Hepatocyte (in vitro differentiated cells): ENCODE results near the gene AHCYL2. TPM values are rescaled to one million over a fixed set of nuclear protein-coding genes. Genes with fewer than 3 reads are reported as not detected.

ENCODE experiments used
- DNase-seq: peaks from one replicate; pipeline ENCODE4 v3.0.0-alpha.2; 2016; ENCODE audit warnings: low spot score
- H2AFZ ChIP-seq: fragments of 200-600 bp; sonication (generic); 2 replicates; pipeline ENCODE4 v1.6.0; 2016; ENCODE audit warnings: antibody characterized with exemption, mild to moderate bottlenecking
- H3K27ac ChIP-seq: fragments of 200-600 bp; sonication (generic); 2 replicates; pipeline ENCODE4 v1.5.1; 2016; ENCODE audit warnings: mild to moderate bottlenecking
- H3K27me3 ChIP-seq: fragments of 200-600 bp; sonication (generic); 2 replicates; pipeline ENCODE4 v1.6.1; 2016
- H3K36me3 ChIP-seq: fragments of 200-600 bp; sonication (generic); replicated peaks from 2 replicates; pipeline ENCODE4 v1.5.1; 2016; ENCODE audit warnings: low read depth; ENCODE audit not compliant: insufficient read depth
- H3K4me1 ChIP-seq: fragments of 200-600 bp; sonication (generic); 2 replicates; pipeline ENCODE4 v1.5.1; 2016; ENCODE audit warnings: mild to moderate bottlenecking, moderate library complexity; ENCODE audit not compliant: insufficient read depth
- H3K4me2 ChIP-seq: fragments of 200-600 bp; sonication (generic); 2 replicates; pipeline ENCODE4 v1.6.0; 2016
- H3K4me3 ChIP-seq: fragments of 200-600 bp; sonication (generic); 2 replicates; pipeline ENCODE4 v1.5.1; 2016; ENCODE audit warnings: mild to moderate bottlenecking
- H3K79me2 ChIP-seq: fragments of 200-600 bp; sonication (generic); 2 replicates; pipeline ENCODE4 v1.6.0; 2017; ENCODE audit warnings: mild to moderate bottlenecking
- H3K9me2 ChIP-seq: fragments of 200-600 bp; sonication (generic); replicated peaks from 2 replicates; pipeline ENCODE4 v1.6.0; 2017; ENCODE audit warnings: mild to moderate bottlenecking; ENCODE audit not compliant: insufficient read depth
- H3K9me3 ChIP-seq: fragments of 200-600 bp; sonication (generic); 2 replicates; pipeline ENCODE4 v1.5.1; 2016; ENCODE audit warnings: low read depth, mild to moderate bottlenecking
- H4K20me1 ChIP-seq: fragments of 200-600 bp; sonication (generic); 2 replicates; pipeline ENCODE4 v1.6.0; 2016; ENCODE audit warnings: mild to moderate bottlenecking; ENCODE audit not compliant: insufficient read depth, poor library complexity, severe bottlenecking
- EZH2 ChIP-seq: fragments of 200-600 bp; sonication (generic); IDR thresholded peaks from 2 replicates; pipeline ENCODE4 v1.6.1; 2016; ENCODE audit warnings: antibody characterized with exemption, mild to moderate bottlenecking, borderline replicate concordance
- EZH2phosphoT487 ChIP-seq: fragments of 200-600 bp; sonication (generic); IDR thresholded peaks from one replicate; pipeline ENCODE4 v1.6.1; 2018; ENCODE audit warnings: antibody characterized with exemption, mild to moderate bottlenecking, low read depth, moderate library complexity; ENCODE audit not compliant: unreplicated experiment, severe bottlenecking
- WGBS: methylation state at CpG from one replicate; pipeline ENCODE4 v1.1.6; 2016; ENCODE audit warnings: low lambda C conversion rate; ENCODE audit errors: missing lambda C conversion rate; 5-methylcytosine and 5-hydroxymethylcytosine counted together
- polyA plus RNA-seq: library from polyadenylated mRNA; unstranded; fragments of >200 nt; fragmentation: Nextera tagmentation; extraction: Ambion mirVana; gene quantifications from 2 replicates; pipeline ENCODE4 v1.2.1, GENCODE V29; 2016
- total RNA-seq: library from RNA; depleted of rRNA; stranded (reverse); fragments of >200 nt; gene quantifications from 2 replicates; pipeline ENCODE4 v1.2.3, GENCODE V29; 2014
- TF ChIP-seq, protein P1 (sequence below): fragments of 200-600 bp; sonication (generic); IDR thresholded peaks from 2 replicates; pipeline ENCODE4 v1.5.1; 2016; ENCODE audit warnings: antibody characterized with exemption, mild to moderate bottlenecking; ENCODE audit not compliant: poor library complexity

Gene AHCYL2
- total and polyA plus RNA-seq, 2 experiments from 2014 or later, result 13.7 to 20.0 TPM

DNA sequence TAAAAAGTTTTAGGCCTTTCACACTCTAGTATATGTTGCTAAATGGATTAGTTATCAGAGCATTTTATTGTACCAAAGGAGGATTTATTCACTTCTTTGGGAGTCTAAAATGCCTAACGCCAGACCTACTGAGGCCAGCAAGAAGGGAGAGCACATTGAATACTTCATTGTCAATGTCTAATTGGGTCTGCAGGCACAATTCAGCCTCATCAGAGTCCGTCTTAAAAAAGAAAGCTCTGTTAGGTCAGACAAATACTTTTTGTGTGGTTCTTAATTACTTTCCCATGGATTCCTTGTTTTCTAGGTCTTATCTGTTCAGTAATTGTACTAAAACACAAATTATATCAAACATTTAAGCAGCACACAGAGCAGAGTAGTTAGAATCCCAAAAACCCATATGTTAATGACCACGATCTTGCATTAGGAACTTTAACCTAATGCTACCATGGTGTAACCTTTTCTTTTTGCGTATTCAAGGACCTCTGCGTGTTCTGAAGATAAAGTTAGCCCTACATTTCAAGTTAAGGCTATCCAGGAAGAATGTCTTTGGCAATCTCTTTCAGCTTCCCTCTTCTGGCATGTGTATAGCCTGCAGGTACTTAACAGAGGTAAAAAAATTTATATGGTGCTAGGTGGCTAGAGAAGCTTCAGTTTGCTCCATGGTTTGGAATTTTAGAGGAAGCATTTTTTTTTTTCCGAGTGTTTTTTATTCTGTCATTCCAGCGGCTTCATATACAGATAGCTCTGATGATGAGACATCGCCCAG lies 163.7 kb downstream of the AHCYL2 start:
- Histone ChIP-seq H3K9me3 (no peaks in the 10 kb centered on the region), H3K79me2 (no peaks in the 10 kb centered on the region), H3K4me1 (no peaks in the 10 kb centered on the region), H3K27ac (no peak overlapping the region), H4K20me1 (no peaks in the 10 kb centered on the region), H3K9me2 (no peaks in the 10 kb centered on the region), H3K36me3 (no peaks in the 10 kb centered on the region), H3K4me3 (no peak overlapping the region), H3K27me3 (no peaks in the 10 kb centered on the region), H2AFZ (no peak overlapping the region), H3K4me2 (no peak overlapping the region)
- no peak for TF ChIP-seq EZH2
- no peak for DNase-seq
- 90% methylated on average over 8 of the region's 8 CpGs for WGBS

DNA sequence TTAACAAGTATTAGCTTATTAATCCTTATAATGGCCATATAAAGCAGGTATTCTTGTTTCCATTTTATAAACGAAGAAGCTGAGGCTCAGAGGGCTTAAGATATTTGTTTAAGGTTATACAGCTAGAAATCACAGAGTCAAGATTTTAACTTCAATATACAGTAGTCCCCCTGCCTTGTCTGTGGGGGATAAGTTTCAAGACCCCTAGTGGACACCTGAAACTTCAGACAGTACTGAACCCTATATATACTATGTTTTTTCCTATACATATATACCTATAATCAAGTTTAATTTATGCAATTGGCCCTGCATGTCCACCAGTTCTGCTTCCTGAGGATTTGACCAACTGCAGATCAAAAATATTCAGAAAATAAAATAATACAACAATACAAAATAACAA lies 165.0 kb downstream of the AHCYL2 start:
- Histone ChIP-seq H3K9me2 (no peaks in the 10 kb centered on the region), H3K9me3 (no peaks in the 10 kb centered on the region), H3K4me2 (no peak overlapping the region), H2AFZ (no peak overlapping the region), H3K4me1 (no peaks in the 10 kb centered on the region), H3K4me3 (no peak overlapping the region), H4K20me1 (no peaks in the 10 kb centered on the region), H3K36me3 (no peaks in the 10 kb centered on the region), H3K27me3 (no peaks in the 10 kb centered on the region), H3K27ac (no peak overlapping the region), H3K79me2 (no peaks in the 10 kb centered on the region)
- 66% methylated on average over 1 of the region's 1 CpG for whole genome bisulfite sequencing
- DNase-seq, result no peak
- no peak for TF ChIP-seq EZH2
- TF ChIP-seq EZH2phosphoT487, result no peak
- TF ChIP-seq, protein P1, sequence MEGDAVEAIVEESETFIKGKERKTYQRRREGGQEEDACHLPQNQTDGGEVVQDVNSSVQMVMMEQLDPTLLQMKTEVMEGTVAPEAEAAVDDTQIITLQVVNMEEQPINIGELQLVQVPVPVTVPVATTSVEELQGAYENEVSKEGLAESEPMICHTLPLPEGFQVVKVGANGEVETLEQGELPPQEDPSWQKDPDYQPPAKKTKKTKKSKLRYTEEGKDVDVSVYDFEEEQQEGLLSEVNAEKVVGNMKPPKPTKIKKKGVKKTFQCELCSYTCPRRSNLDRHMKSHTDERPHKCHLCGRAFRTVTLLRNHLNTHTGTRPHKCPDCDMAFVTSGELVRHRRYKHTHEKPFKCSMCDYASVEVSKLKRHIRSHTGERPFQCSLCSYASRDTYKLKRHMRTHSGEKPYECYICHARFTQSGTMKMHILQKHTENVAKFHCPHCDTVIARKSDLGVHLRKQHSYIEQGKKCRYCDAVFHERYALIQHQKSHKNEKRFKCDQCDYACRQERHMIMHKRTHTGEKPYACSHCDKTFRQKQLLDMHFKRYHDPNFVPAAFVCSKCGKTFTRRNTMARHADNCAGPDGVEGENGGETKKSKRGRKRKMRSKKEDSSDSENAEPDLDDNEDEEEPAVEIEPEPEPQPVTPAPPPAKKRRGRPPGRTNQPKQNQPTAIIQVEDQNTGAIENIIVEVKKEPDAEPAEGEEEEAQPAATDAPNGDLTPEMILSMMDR, result no peak

DNA sequence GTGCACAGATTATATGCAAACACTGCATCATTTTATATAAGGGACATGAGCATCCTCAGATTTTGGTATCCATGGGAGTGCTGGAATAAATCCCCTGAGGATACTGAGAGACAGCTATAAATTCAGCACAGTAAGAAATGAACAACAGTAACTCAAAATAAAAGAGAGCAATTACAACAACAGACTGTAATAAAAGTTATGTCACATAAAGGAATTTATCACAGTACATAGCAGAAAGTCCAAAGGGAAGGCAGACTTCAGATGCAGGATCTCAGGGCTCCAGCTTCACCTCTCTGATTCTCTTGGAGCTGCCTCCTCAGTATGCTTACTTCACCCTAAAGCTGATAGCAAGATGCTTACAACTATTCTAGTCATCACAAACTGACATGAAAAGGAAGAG lies 165.5 kb downstream of the AHCYL2 start:
- H3K9me2 ChIP-seq, result no peaks in the 10 kb centered on the region
- H3K9me3 ChIP-seq, result no peaks in the 10 kb centered on the region
- no peaks in the 10 kb centered on the region for H3K36me3 ChIP-seq
- no peak for TF ChIP-seq EZH2
- TF ChIP-seq, protein P1, result no peak
- no peak for TF ChIP-seq EZH2phosphoT487
- H3K4me1 ChIP-seq, result no peaks in the 10 kb centered on the region
- no peak overlapping the region for H3K4me2 ChIP-seq
- H2AFZ ChIP-seq, result no peak overlapping the region
- H4K20me1 ChIP-seq, result no peaks in the 10 kb centered on the region
- no peaks in the 10 kb centered on the region for H3K79me2 ChIP-seq
- H3K4me3 ChIP-seq, result no peak overlapping the region
- DNase-seq, result no peak
- H3K27me3 ChIP-seq, result no peaks in the 10 kb centered on the region
- H3K27ac ChIP-seq, result no peak overlapping the region

DNA sequence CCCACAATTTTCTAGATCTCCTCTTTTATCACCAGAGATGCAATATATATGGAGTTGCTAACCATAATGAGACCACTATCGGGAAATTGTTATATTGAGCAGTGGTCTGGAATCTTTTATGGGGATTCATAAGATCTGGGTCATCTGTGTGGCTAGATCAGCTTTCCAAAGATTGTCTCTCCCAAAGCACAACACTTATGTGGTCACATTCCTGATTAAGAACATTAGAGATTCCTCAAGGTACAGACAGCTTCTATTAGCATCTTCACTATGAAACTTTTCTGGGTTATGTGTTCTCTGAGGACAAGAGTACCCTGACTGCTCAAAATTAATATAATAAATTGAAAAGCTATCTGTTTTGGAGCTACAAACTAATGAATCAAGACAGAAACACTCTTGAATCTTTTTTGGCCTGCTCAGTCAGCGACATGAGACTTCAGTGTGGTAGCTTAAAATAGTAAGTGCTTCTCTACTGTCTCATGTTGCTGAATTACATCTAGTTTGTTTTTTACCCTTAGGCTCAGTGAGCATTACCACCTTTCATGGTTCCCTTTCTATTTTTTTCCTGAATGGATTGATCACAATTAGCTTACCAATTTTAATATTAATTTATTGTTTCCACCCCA lies 166.8 kb downstream of the AHCYL2 start:
- no peak for TF ChIP-seq EZH2phosphoT487
- TF ChIP-seq, protein P1, result no peak
- no peak overlapping the region for H3K4me2 ChIP-seq
- H3K27ac ChIP-seq, result no peak overlapping the region
- WGBS, result 86% methylated on average over 2 of the region's 2 CpGs
- no peaks in the 10 kb centered on the region for H3K36me3 ChIP-seq
- no peak overlapping the region for H3K4me3 ChIP-seq
- no peaks in the 10 kb centered on the region for H3K79me2 ChIP-seq
- no peaks in the 10 kb centered on the region for H3K4me1 ChIP-seq
- no peaks in the 10 kb centered on the region for H3K27me3 ChIP-seq
- no peak overlapping the region for H2AFZ ChIP-seq
- no peaks in the 10 kb centered on the region for H4K20me1 ChIP-seq
- H3K9me2 ChIP-seq, result no peaks in the 10 kb centered on the region
- no peaks in the 10 kb centered on the region for H3K9me3 ChIP-seq
- DNase-seq, result no peak
